Right ventricle myocardium superior (tissue), 1 donor: ENCODE data around the gene GABPA. TPM values are rescaled to one million over a fixed set of nuclear protein-coding genes. Genes with fewer than 3 reads are reported as not detected.
A peak's percentile ranks its signal among the peaks of the same experiment; 100 is the strongest.
"Not testable (repeated sequence)": the region's sequence is repeated elsewhere in the genome, so short reads cannot be mapped to it uniquely, and the experiment has no call there.

ENCODE experiments used
- ATAC-seq: fragments of 200-7000 bp; cut with Tn5 transposase; one replicate; pipeline ENCODE4 v1.9.1; 2020; ENCODE audit warnings: mild to moderate bottlenecking; ENCODE audit not compliant: poor library complexity
- DNase-seq: peaks from one replicate; pipeline ENCODE4 v3.0.0-alpha.2; 2020
- intact Hi-C: fragments of 100-400 bp; cut with DNase I; formaldehyde crosslinking; loops from one replicate; pipeline ENCODE4 v1.11.2; 2022
- long read RNA-seq: library from polyadenylated mRNA; unstranded; transcript quantifications from one replicate; pipeline ENCODE4 v2.0.0, GENCODE V29; 2021
- total RNA-seq: library from RNA; stranded (reverse); fragmentation: NEBNext Ultra II Directional; extraction: Animal tissue kit (Norgen Biotek cat#: 25700); gene quantifications from one replicate; pipeline ENCODE4 v1.2.1, GENCODE V29; 2021
- donor health status: DM: no; HTN: yes; CAD: no; lungs with severe emphysema.

GABPA gene
- 15.5 TPM for total RNA-seq
- long read RNA-seq, full-length matches to known transcripts: 15 of 25 reads
- long read RNA-seq, partial matches to known transcripts: 1 of 25 reads
- long read RNA-seq, other reads (novel, unspliced or antisense): 9 of 25 reads

DNA sequence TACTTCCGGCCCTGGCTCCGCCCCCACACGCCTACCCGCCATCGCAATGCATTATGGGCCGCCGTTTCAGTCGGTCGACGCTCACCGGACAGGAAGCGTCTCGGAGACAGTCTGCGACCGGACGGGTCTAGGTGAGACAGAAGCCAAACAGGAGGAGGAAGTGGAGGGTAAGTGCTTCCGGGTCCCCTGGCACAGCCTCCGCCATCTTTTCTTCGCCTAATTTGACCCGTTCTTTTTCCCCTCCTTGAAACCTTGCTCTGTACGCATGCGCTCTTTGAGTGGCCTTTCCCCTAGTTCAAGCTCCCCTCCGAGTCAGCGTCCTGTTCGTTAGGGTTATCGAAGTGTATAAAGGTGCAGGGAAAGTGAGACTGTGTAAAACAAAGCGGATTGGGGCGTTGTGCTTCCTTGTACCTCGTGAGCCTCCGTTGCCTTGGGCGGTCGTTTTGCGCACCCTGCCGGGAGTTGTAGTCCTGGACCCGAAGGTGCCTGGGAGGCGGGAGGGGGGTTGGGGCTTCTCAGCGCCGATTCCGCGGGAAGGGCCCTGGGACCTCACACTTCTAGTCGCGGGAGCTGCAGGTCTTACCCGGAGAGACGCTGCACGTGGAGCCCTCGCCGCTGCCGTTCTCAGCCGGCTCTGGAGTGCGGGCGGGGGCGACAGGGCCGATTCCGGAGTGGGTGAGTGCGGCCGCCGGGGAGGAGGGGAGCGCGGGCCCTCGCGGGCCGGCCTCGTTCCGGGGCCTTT lies at the start of gene GABPA, which contains the start of gene ATP5PF:
Gene GABPA, plus strand, starts transcription at position 69 of the 742 bp plus-strand sequence. CDS start 6,627 bp downstream, outside the sequence.
Gene ATP5PF, minus strand, starts transcription at position 1 of the 742 bp plus-strand sequence. CDS start 5,110 bp downstream, outside the sequence.
- ATAC-seq: peak; percentile 93
- DNase-seq: peak; percentile 97
- intact Hi-C loops: no loop called here

GRCh38 chr21:25687787-25688186 lies 47.0 kb upstream of the GABPA start:
- no peak for DNase-seq
- ATAC-seq: no peak
- intact Hi-C loops: no loop called here

DNA sequence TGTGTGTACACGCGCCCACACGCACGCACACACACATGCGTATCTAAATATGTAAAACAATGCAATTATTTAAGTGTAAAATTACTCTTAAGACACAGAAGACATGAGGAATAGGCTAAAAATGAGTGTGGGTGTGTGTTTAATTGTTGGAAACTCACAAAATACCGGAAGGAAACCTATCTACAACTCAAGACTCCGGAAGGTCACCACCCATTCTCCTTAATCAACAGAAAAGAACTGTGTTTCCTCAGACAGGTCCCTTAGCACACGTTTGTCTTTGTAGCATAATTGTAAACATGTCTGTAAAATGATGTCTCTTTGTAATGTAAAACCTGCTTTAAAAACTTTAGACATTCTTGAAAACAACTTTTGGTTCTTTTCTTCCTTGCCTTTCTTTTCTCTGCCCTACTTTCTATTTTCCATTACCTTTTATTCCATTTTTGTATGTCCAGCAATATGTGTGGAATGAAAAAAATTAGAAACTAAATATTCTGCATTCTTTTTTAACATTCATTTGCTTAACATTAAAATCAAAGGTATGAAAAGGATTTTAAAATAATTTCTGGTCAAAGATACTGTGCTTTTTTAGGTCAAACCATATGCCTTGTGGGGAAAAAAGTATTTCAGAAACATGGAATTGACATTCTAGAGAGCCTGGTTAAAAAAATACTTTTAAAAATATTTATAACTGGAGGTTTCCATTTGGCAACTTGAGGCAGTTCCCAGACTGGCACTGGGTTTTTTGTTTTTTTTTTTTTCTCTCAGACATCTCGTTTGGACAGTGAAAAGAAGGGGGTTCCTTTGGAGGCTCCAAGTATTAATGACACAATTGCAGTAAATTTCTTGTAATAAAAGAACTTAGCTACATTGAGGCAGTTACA lies 46.3 kb upstream of the GABPA start:
- intact Hi-C loops: no loop called here
- no peak for DNase-seq
- ATAC-seq: no peak

GRCh38 chr21:25689226-25689625 lies 45.5 kb upstream of the GABPA start:
- DNase-seq: no peak
- ATAC-seq: no peak
- intact Hi-C loops: no loop called here

GRCh38 chr21:25691976-25692375 lies 42.8 kb upstream of the GABPA start:
- DNase-seq: peak; percentile 46
- ATAC-seq: peak; percentile 63
- intact Hi-C loops: no loop called here

DNA sequence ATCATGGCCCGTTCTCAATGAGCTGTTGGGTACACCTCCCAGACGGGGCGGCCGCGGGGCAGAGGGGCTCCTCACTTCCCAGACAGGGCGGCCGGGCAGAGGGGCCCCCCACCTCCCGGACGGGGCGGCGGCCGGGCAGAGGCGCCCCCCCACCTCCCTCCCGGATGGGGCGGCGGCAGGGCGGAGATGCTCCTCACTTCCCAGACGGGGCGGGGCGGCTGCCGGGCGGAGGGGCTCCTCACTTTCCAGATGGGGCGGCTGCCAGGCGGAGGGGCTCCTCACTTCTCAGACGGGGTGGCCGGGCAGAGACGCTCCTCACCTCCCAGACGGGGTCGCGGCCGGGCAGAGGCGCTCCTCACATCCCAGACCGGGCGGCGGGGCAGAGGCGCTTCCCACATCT lies 39.3 kb upstream of the GABPA start:
- intact Hi-C loops, ATAC-seq, DNase-seq: not testable (repeated sequence)

DNA sequence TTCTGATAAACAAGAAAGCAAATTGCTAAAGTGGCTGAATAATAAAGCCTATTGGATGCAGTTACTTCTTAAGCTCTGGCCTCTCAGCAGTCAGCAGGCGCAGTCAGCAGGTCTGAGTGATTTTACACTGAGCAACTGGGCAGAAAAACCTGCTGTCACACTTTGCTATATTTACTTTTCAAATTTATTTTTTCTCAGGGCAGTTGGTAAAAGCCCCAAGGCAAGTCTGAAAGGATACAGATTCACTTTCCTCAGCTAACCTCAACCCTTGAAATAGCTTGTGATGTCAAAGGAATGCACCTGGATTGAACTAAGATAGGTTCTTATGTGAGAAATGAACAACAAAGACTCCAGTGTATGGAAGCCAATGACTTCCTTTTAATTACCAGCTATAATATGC lies 34.0 kb upstream of the GABPA start:
- DNase-seq (no peak), ATAC-seq (no peak)
- intact Hi-C loops: no loop called here

GRCh38 chr21:25701529-25701928 lies 33.2 kb upstream of the GABPA start:
- intact Hi-C loops: no loop called here
- ATAC-seq (no peak), DNase-seq (no peak)

GRCh38 chr21:25708467-25709065 lies 26.2 kb upstream of the GABPA start:
- DNase-seq (peak; percentile 41), ATAC-seq (peak; percentile 51)
- intact Hi-C loops: loop anchor here (1.0 kb wide), 1 partner anchor 101 kb away; the partner anchor contains the start of gene MRPL39

DNA sequence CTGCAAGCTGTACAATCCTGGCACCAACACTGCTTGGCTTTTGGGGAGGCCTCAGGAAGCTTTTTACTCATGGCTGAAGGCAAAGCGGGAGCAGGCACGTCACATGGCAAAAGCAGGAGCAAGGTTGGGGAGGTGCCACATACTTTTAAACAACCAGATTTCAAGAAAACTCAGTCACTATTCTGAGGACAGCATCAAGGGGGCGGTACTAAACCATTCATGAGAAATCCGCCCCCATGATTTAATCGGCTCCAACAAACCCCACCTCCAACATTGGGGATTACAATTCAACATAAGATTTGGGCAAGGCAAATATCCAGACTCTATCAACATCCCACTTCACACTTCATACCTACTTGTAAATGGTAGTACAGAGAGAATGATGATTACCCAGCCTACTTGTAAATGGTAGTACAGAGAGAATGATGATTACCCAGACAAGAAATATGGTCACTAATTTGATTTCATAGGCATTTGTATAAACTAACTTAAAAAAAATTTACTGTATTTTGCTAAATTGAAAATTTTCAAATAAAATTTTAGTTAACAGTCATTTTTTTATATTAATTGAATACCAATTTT lies 25.0 kb upstream of the GABPA start:
- DNase-seq: no peak
- ATAC-seq: no peak
- intact Hi-C loops: no loop called here

- DNase-seq (no peak), ATAC-seq (no peak)
- intact Hi-C loops: no loop called here
Measured at GRCh38 chr21:25710550-25710949, 24.2 kb upstream of the GABPA start.

DNA sequence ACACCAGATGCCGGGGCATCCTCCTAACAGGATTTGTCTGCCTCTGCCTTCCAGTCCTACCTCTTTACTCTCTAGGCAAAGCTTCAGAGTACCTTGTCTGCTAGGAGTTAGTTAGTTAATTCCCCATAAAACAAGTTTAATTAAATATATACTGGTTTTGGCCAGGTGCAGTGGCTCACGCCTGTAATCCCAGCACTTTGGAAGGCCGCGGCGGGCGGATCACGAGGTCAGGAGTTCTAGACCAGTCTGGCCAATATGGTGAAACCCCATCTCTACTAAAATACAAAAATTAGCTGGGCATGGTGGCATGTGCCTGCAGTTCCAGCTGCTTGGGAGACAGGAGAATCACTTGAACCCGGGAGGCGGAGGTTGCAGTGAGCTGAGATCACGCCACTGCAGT lies 20.7 kb upstream of the GABPA start:
- ATAC-seq, intact Hi-C loops, DNase-seq: not testable (repeated sequence)

- intact Hi-C loops: no loop called here
- peak; percentile 43 for ATAC-seq
Measured at GRCh38 chr21:25717491-25718147, 17.2 kb upstream of the GABPA start.

GRCh38 chr21:25721987-25722386 lies 12.8 kb upstream of the GABPA start:
- intact Hi-C loops: no loop called here
- no peak for DNase-seq
- ATAC-seq: peak; percentile 24

More at GRCh38 chr21:25717491-25718147, 17.2 kb upstream of the GABPA start:
- no peak for DNase-seq

GRCh38 chr21:25722631-25723030 lies 12.1 kb upstream of the GABPA start:
- DNase-seq: no peak
- ATAC-seq: no peak
- intact Hi-C loops: no loop called here

DNA sequence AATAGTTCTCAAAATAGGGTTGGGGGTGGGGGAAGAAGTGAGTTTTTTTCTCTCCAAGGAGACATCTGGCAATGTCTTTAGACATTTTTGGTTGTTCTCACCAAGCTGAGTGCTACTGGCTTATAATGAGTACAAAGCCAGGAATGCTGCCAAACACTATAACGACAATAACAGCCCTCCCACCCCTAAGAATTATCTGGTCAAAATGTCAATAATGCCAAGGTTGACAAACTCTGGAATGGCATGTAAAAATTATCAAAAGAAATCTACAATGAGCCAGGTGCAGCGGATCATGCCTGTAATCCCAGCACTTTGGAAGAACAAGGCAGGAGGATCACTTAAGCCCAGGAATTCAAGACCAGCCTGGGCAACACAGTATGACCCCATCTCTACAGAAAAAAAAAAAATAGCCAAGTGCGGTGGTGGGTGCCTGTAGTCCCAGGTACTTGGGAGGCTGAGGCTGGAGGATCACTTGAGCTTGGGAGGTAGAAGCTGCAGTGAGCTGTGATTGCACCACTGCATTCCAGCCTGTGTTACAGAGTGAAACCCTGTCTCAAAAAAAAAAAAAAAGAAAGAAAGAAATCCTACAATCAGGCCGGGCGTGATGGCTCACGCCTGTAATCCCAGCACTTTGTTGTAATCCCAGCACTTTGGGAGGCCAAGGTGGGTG lies 2.5 kb upstream of the GABPA start:
- intact Hi-C loops: no loop called here
- DNase-seq: no peak
- ATAC-seq: no peak

- intact Hi-C loops: no loop called here
- DNase-seq: no peak
Measured at GRCh38 chr21:25733859-25734653, 716 bp upstream of the GABPA start.

More at GRCh38 chr21:25733859-25734653, 716 bp upstream of the GABPA start:
- ATAC-seq: peak; percentile 45
